Measurements from ENCODE around the gene SMARCB1.
A peak's percentile ranks its signal among the peaks of the same experiment; 100 is the strongest.

Gene SMARCB1

GRCh38 chr22:23762842-23763578 is 23.8 kb upstream of the SMARCB1 start, which contains the start of gene C22orf15:
C22orf15 (plus strand) TSS chr22:23762990; CDS start chr22:23763307, 317 bp downstream.
- DNase-seq (ENCODE audit: low spot score), result peak; percentile 73

- DNase-seq (ENCODE audit: low spot score), result no peak
Measured at GRCh38 chr22:23763579-23763945, 23.2 kb upstream of the SMARCB1 start.

DNA sequence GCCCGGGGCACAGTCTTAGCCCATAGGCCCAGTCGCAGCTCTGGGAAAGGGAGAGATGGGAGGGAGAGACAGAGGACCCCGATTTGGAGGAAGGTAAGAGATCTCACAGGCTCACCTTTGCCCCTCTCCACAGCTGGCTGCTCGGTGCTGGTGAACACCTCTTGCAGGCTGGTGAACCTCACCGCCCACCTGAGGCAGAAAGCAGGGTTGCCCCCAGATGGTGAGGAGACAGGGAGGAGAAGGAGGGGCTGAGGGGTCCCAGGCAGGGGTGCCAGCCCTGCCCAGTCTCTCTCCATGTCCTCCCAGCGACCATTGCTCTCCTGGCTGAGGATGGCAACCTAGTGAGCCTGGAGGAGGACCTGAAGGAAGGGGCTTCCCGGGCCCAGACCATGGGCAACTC is 22.8 kb upstream of the SMARCB1 start:
- no peak for DNase-seq (ENCODE audit: low spot score)

DNA sequence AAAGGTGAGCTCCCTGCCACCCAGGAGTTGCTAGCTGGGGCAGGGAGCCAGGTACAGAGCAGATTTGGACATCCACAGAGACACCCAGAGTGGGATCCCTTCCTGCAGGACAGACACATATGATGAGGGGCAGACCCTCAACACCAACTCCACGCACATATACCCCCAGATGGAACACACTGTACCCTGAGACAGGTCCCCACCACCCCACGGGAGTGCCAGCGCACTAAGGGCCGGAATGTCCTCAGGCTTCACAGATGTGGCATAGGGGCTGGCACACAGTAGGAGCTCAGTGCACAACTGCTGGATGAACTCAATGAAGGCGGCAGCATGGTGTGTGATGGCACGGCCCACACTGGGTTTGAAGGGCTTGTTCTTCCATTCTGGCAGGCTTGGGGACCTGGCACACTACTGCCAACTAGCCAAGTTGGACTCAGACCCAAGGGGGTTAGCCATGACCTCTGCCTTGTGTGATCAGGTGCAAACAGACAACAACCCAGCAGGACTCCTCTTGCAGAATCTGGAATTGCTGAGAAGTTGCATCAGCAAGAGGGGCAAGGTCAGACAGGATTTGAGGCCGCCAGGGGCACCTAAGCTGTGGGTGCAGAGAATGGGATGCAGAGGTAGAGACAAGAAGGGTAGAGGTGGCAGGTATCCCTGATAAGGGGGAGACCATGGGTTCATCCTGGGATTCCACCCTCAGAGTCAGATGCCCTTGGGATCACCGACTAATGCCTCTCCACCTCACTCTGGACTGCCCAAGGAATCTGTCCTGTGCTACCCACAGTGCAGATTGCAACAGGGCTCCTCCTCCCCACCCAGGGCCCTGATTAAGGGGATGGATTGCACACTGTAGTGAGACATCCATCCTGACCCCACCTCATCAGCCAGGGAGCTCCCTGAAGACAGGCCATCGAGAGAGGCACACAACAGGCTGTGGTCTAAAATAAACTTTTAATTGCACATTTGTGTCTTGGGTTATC is 21.6 kb upstream of the SMARCB1 start:
- DNase-seq (ENCODE audit: low spot score), result no peak

- no peak for DNase-seq (ENCODE audit: low spot score)
Measured at GRCh38 chr22:23767303-23767672, 19.5 kb upstream of the SMARCB1 start.

GRCh38 chr22:23767673-23768548 is 18.9 kb upstream of the SMARCB1 start, which contains the start of gene CHCHD10:
CHCHD10 (minus strand) TSS chr22:23767972; CDS start chr22:23767874, 98 bp downstream.
- DNase-seq (ENCODE audit: low spot score), result peak; percentile 90

GRCh38 chr22:23769321-23769965 is 17.3 kb upstream of the SMARCB1 start:
- DNase-seq (ENCODE audit: low spot score), result no peak

GRCh38 chr22:23772315-23772648 is 14.5 kb upstream of the SMARCB1 start:
- no peak for DNase-seq (ENCODE audit: low spot score)

- peak; percentile 71 for DNase-seq (ENCODE audit: low spot score)
Measured at GRCh38 chr22:23772649-23773473, 13.9 kb upstream of the SMARCB1 start, which contains the start of gene MMP11. MMP11 (plus strand) TSS chr22:23772849; CDS start chr22:23772871, 22 bp downstream.

DNA sequence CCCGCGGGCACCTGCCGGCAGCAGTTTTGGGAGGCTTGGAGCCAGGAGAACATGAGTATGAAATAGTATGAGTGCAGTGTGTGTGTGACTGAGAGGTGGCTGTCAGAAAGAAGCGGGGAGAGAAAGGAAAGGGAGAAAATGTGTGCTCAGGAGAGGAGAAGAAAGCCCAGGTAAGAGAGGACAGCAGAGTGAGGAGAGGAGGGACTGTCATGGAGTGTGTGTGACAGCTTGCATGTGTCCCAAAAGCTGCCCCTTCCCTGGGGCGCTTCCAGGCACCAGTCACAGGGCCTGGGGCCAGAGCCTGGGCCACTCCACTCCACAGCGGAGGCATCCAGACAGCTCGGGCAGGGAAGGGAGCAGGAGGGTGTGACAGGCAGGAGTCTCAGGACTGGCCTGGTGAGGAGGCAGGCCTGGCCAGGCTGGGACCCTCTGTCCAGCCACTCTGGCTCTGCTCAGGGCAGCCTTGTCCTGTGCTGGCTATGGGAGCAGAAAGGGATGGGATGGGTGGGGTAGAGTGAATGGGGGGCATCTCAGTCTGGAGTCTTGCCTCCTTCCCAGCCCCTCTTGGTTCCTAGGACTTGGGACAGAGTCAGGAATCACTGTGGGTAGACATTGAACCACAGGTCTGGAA is 13.2 kb upstream of the SMARCB1 start:
- DNase-seq (ENCODE audit: low spot score), result no peak

DNA sequence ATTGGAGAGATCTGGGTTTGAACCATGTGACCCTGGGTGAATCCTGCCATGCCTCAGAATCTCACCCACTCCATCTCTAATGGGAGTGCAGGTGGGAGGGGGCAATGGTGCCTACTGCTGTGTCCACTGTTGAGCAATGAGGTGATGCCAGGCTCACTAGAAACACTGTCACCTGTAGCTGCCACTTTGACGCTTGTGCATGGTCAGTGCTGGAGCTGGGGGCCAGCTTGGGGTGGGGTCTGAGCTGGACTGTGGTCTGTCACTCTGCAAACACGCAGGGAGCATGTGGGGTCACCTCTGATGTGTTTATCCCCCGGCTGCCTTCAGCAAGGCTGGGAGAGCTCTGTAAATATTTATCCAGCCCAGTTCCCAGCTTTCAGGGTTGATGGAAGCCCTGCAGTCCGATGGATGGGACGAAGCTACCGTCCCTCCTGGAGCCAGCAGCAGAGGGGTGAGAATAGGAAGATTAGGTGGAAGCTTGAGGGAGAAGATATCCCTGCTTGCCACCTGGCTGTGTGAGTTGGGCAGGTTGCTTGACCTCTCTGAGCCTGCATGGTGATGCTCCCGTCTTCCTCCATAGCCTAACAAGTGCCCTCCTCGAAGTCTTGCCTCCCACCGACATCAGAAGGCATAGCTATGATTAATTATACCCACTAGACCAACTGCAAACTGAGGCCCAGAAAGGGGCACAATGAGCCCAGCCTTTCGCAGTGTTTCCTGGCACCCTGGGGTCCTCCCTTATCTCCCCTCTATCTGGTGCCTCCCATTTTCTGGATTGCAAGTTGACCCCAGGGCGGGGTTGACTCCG is 12.4 kb upstream of the SMARCB1 start:
- DNase-seq (ENCODE audit: low spot score), result no peak

- peak; percentile 72 for DNase-seq (ENCODE audit: low spot score)
Measured at GRCh38 chr22:23774922-23775436, 11.8 kb upstream of the SMARCB1 start.

DNA sequence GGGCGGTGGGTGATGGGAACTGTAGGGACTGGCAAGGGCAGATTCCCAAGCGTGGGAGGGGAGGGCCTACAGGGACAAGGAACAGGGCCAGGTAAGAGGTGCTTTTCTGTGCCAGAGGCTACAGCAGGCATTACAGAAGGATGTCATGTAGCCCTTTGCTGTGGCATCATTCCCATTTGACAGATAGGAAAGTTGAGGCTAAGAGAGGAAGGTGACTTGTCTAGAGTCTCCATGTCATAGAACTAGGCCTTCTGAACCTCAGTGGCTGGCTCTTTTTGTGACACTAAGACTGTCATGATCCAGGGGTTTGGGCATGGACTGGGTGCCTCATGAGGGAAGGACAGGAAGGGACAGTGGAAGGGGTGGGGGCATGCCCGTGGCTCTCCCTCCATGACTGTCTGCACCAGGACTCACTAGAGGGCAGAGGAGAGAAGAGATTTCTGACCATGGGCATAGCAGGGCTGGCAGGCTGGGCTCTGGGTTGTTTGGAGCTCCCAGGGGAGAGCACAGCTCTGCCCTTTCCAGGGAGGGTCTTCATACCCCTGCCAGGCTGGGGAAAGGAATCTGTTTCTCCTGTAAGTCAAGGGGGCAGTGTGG is 10.9 kb upstream of the SMARCB1 start:
- DNase-seq (ENCODE audit: low spot score), result no peak

GRCh38 chr22:23777776-23778576 is 8.8 kb upstream of the SMARCB1 start:
- no peak for DNase-seq (ENCODE audit: low spot score)

DNA sequence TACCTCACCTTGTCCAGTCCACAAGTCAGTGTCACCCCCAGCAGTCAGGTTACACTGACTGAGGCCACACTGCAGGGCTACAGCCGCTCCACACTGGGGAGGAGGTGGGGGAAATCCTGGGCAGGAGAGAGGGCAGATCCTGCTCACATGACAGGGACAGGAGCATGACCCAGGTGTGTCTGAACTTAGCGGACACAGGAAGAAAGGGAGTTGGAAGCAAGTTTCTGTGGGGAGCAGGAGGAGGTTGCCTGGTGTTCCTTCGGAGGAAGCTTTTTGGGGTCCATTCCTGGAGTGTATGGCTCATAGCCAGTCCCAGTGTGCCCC is 8.2 kb upstream of the SMARCB1 start:
- no peak for DNase-seq (ENCODE audit: low spot score)

DNA sequence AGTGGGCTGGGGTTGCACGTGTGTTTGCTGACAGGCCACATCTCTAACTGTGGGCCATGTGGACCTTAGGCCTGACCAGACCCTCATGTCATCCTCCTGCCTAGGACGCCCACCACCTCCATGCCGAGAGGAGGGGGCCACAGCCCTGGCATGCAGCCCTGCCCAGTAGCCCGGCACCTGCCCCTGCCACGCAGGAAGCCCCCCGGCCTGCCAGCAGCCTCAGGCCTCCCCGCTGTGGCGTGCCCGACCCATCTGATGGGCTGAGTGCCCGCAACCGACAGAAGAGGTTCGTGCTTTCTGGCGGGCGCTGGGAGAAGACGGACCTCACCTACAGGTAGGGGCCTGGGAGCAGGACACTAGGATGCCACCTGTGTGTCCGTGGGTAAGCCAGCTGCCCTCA is 7.7 kb upstream of the SMARCB1 start:
- no peak for DNase-seq (ENCODE audit: low spot score)

DNA sequence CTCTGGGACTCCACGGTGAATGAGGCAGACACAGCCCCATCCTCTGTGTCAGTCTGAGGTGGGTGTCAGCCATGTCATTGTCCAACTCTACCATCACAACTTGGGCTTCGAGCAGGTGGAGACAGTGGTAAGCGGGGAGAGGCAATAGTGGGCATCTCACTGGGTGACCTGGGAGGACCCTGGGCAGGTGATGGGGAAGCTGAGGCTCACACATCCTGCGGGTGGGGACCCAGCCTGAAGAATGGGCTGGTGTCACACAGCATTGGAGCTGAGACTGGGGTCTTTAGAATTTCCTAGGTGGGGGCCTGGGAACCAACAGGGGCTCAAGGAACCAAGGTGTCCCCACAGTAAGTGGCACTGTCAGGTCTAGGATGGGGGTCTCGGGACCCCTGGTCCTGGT is 7.0 kb upstream of the SMARCB1 start:
- no peak for DNase-seq (ENCODE audit: low spot score)

Measured in hepatic stellate cell (primary cell).